GM19351 (cell line): ENCODE results near the gene ZNF428.
"Not testable (repeated sequence)": the region's sequence is repeated elsewhere in the genome, so short reads cannot be mapped to it uniquely, and the experiment has no call there.

Experiments used
- ATAC-seq: cut with Tn5 transposase; IDR thresholded peaks from one replicate; pipeline ENCODE4 v1.9.1; 2021; ENCODE audit warnings: mild to moderate bottlenecking, moderate library complexity; ENCODE audit not compliant: unreplicated experiment

ZNF428 gene

GRCh38 chr19:43595605-43595998, 23.8 kb downstream of the ZNF428 start:
- ATAC-seq: peak; percentile 12

- peak; percentile 35 for ATAC-seq
Observed at GRCh38 chr19:43594710-43595604, 24.5 kb downstream of the ZNF428 start.

GRCh38 chr19:43594081-43594697, 25.2 kb downstream of the ZNF428 start:
- no peak for ATAC-seq

GRCh38 chr19:43592800-43593350, 26.6 kb downstream of the ZNF428 start:
- ATAC-seq: no peak

- ATAC-seq: no peak
Observed at GRCh38 chr19:43591904-43592772, 27.3 kb downstream of the ZNF428 start.

GRCh38 chr19:43589678-43590077, 29.8 kb downstream of the ZNF428 start:
- no peak for ATAC-seq

- no peak for ATAC-seq
Observed at GRCh38 chr19:43589277-43589676, 30.2 kb downstream of the ZNF428 start.

- ATAC-seq: not testable (repeated sequence)
Observed at GRCh38 chr19:43587029-43587428, 32.4 kb downstream of the ZNF428 start.

GRCh38 chr19:43586346-43586745, 33.1 kb downstream of the ZNF428 start:
- no peak for ATAC-seq

- ATAC-seq: no peak
Observed at GRCh38 chr19:43584484-43584883, 34.9 kb downstream of the ZNF428 start.

- ATAC-seq: no peak
Observed at GRCh38 chr19:43582495-43582894, 36.9 kb downstream of the ZNF428 start.

- ATAC-seq: no peak
Observed at GRCh38 chr19:43581467-43581866, 38.0 kb downstream of the ZNF428 start.

GRCh38 chr19:43578787-43579186, 40.6 kb downstream of the ZNF428 start:
- no peak for ATAC-seq

- no peak for ATAC-seq
Observed at GRCh38 chr19:43575955-43576878, 43.2 kb downstream of the ZNF428 start.

GRCh38 chr19:43575156-43575950, 44.1 kb downstream of the ZNF428 start, which contains the start of the genes PINLYP and XRCC1:
TSS of gene PINLYP (plus strand) at chr19:43575801. CDS start at chr19:43577192, 1,391 bp downstream.
TSS of gene XRCC1 (minus strand) at chr19:43575527. CDS start at chr19:43575458, 69 bp downstream.
- peak; percentile 99 for ATAC-seq

GRCh38 chr19:43574424-43575155, 44.8 kb downstream of the ZNF428 start:
- no peak for ATAC-seq

GRCh38 chr19:43572171-43572588, 47.2 kb downstream of the ZNF428 start:
- ATAC-seq: no peak

- ATAC-seq: no peak
Observed at GRCh38 chr19:43570174-43570791, 49.1 kb downstream of the ZNF428 start.
